ENCODE results near the gene PAM. TPM values are rescaled to one million over a fixed set of nuclear protein-coding genes. Genes with fewer than 3 reads are reported as not detected.

PAM gene
- total and polyA plus RNA-seq, 2 of the 8 experiments (the other 6 are each of a cell fraction or from before 2014, with no cell fraction given): 30.4 to 67.8 TPM

DNA sequence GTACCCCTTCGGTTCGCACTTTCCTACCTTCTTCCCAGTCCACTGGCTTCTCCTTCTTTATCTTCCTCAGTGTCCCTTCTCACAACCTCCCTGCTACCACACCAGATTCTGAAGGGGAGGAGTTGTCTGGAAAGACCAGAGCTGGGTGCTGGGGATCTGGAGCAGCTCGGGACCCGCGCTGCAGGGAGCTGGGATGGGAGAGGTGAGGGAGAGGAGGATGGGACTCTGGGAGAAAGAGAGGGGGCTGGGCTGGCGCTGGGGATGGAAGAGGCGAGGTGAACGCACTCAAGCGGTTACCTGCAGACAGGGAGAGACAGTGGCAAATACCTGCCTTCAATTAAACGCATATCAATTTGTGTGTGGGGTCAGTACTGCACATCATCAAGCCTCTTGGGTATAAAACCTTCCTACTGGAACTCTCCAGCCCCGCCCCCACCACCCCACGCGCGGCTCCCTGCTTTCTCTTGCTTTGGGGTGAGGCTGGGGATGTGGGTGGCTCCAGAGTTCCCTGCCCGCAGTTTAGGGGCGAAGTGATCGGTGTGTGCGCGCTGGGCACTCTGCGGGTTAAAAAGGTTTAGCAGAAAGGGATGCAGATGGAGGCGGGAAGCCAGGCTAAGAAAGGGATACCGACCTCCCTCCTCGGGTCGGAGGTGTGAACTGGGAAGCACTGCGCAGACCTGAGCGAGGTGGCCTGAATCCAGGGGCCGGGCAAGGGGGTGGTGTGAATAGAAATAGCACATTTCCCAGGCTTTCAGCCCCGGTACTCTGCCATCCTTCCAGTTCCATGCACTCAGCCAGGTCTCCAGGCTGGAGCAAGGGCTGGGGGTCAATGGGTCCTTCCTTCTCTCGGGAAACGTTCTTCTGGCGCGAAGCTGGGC lies 977 bp upstream of the PAM start (continued):
- TF ChIP-seq, protein P1, sequence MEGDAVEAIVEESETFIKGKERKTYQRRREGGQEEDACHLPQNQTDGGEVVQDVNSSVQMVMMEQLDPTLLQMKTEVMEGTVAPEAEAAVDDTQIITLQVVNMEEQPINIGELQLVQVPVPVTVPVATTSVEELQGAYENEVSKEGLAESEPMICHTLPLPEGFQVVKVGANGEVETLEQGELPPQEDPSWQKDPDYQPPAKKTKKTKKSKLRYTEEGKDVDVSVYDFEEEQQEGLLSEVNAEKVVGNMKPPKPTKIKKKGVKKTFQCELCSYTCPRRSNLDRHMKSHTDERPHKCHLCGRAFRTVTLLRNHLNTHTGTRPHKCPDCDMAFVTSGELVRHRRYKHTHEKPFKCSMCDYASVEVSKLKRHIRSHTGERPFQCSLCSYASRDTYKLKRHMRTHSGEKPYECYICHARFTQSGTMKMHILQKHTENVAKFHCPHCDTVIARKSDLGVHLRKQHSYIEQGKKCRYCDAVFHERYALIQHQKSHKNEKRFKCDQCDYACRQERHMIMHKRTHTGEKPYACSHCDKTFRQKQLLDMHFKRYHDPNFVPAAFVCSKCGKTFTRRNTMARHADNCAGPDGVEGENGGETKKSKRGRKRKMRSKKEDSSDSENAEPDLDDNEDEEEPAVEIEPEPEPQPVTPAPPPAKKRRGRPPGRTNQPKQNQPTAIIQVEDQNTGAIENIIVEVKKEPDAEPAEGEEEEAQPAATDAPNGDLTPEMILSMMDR (IDR thresholded peaks at IDR 0.05; ENCODE audit: control extremely low read depth in 1 of 3, insufficient read depth in 1 of 3, low read depth in 1 of 3, low read length in 3 of 3): no peak
- TF ChIP-seq SIX5 (IDR thresholded peaks at IDR 0.05; ENCODE audit: low read depth, low read length) (no peak), PHF8 (conservative IDR thresholded peaks at IDR 0.05; ENCODE audit: low read depth, low read length) (no peak), FOSL1 (IDR thresholded peaks at IDR 0.05; ENCODE audit: insufficient read depth, low read depth, low read length) (no peak), SRF (IDR thresholded peaks at IDR 0.05; ENCODE audit: low read depth, low read length) (no peak), CREB1 (IDR thresholded peaks at IDR 0.05) (no peak), SUZ12 (IDR thresholded peaks at IDR 0.05; ENCODE audit: low read length) (no peak), SP1 (IDR thresholded peaks at IDR 0.05; ENCODE audit: low read depth, low read length) (no peak), YY1 (IDR thresholded peaks at IDR 0.05; ENCODE audit: low read depth, low read length) (no peak), NRF1 (IDR thresholded peaks at IDR 0.05; ENCODE audit: low read depth, low read length) (no peak), TBP (IDR thresholded peaks at IDR 0.05; ENCODE audit: low read depth, low read length) (no peak), CBX5 (IDR thresholded peaks at IDR 0.05; ENCODE audit: low read depth, low read length) (no peak), ZNF274 (IDR thresholded peaks at IDR 0.05; ENCODE audit: borderline replicate concordance, extremely low read depth, low read length) (no peak), EP300 (IDR thresholded peaks at IDR 0.05; ENCODE audit: borderline replicate concordance in 1 of 2, low read depth in 2 of 2, low read length in 2 of 2) (no peak), KDM4A (IDR thresholded peaks at IDR 0.05; ENCODE audit: low read depth, low read length, severe bottlenecking) (peak; percentile 74), RBBP5 (IDR thresholded peaks at IDR 0.05; ENCODE audit: borderline replicate concordance, low read depth, low read length) (no peak)
- TF ChIP-seq, protein P2, sequence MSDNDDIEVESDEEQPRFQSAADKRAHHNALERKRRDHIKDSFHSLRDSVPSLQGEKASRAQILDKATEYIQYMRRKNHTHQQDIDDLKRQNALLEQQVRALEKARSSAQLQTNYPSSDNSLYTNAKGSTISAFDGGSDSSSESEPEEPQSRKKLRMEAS (IDR thresholded peaks at IDR 0.05): 0 out of 2 replicates have a peak, but pooled peaks have one; percentile 68

All from H1 (cell line).